HEK293 (cell line): ENCODE data around the gene KHDRBS2.

Source experiments
- KLF16 ChIP-seq: fragments of 450-650 bp; formaldehyde crosslinking; IDR thresholded peaks from 2 replicates; pipeline ENCODE4 v1.5.1; 2017; ENCODE audit warnings: missing biosample characterization, missing genetic modification characterization
- ZBTB44 ChIP-seq: fragments of 450-650 bp; IDR thresholded peaks from 2 replicates; pipeline ENCODE4 v1.5.1; 2018; ENCODE audit warnings: missing biosample characterization, mild to moderate bottlenecking, missing genetic modification characterization
- ZNF221 ChIP-seq: fragments of 450-650 bp; formaldehyde crosslinking; IDR thresholded peaks from 2 replicates; pipeline ENCODE4 v1.5.1; 2017; ENCODE audit warnings: missing biosample characterization, missing genetic modification characterization, borderline replicate concordance

- TF ChIP-seq ZNF221 (tag by site-specific recombination), result no peak
- no peak for TF ChIP-seq KLF16
- no peak for TF ChIP-seq ZBTB44 (tag by site-specific recombination)
Observed at GRCh38 chr6:62174548-62174947, 111.5 kb downstream of the KHDRBS2 start.
